GM23248 (cell line): ENCODE measurements around the gene MEFV. TPM values are rescaled to one million over a fixed set of nuclear protein-coding genes. Genes with fewer than 3 reads are reported as not detected.

ENCODE experiments used
- DNase-seq: peaks from one replicate; pipeline ENCODE4 v3.0.0-alpha.2; 2015
- H2AFZ ChIP-seq: fragments of 200-600 bp; sonication (generic); 2 replicates; pipeline ENCODE4 v1.6.1; 2016; ENCODE audit warnings: antibody characterized with exemption
- H3F3A ChIP-seq: fragments of 200-600 bp; sonication (generic); 2 replicates; pipeline ENCODE4 v1.6.1; 2016; ENCODE audit warnings: mild to moderate bottlenecking, antibody characterized with exemption, mixed run types; ENCODE audit not compliant: insufficient read depth
- H3K27ac ChIP-seq: fragments of 200-600 bp; sonication (generic); 2 replicates; pipeline ENCODE4 v1.5.1; 2016; ENCODE audit warnings: mild to moderate bottlenecking
- H3K27me3 ChIP-seq: fragments of 200-600 bp; sonication (generic); replicated peaks from 2 replicates; pipeline ENCODE4 v1.6.1; 2016; ENCODE audit warnings: mild to moderate bottlenecking; ENCODE audit not compliant: insufficient read depth
- H3K36me3 ChIP-seq: fragments of 200-600 bp; sonication (generic); 2 replicates; pipeline ENCODE4 v1.6.1; 2016; ENCODE audit warnings: low read depth, mild to moderate bottlenecking
- H3K4me1 ChIP-seq: fragments of 200-600 bp; sonication (generic); 2 replicates; pipeline ENCODE4 v1.6.1; 2016; ENCODE audit warnings: mild to moderate bottlenecking; ENCODE audit not compliant: insufficient read depth
- H3K4me2 ChIP-seq: fragments of 200-600 bp; sonication (generic); one replicate; pipeline ENCODE4 v1.6.1; 2016; ENCODE audit warnings: mild to moderate bottlenecking; ENCODE audit not compliant: unreplicated experiment
- H3K4me3 ChIP-seq: fragments of 200-600 bp; sonication (generic); 2 replicates; pipeline ENCODE4 v1.5.1; 2016; ENCODE audit warnings: mild to moderate bottlenecking
- H3K79me2 ChIP-seq: fragments of 200-600 bp; sonication (generic); 2 replicates; pipeline ENCODE4 v1.6.1; 2016; ENCODE audit warnings: mild to moderate bottlenecking; ENCODE audit not compliant: insufficient read depth
- H3K9ac ChIP-seq: fragments of 200-600 bp; sonication (generic); 2 replicates; pipeline ENCODE4 v1.6.1; 2016; ENCODE audit warnings: mild to moderate bottlenecking
- H3K9me2 ChIP-seq: fragments of 200-600 bp; sonication (generic); 2 replicates; pipeline ENCODE4 v1.6.1; 2016; ENCODE audit warnings: mixed run types, mild to moderate bottlenecking, moderate library complexity; ENCODE audit not compliant: insufficient read depth
- H3K9me3 ChIP-seq: fragments of 200-600 bp; sonication (generic); one replicate; pipeline ENCODE4 v1.6.1; 2017; ENCODE audit warnings: low read depth
- H4K20me1 ChIP-seq: fragments of 200-600 bp; sonication (generic); 2 replicates; pipeline ENCODE4 v1.6.0; 2016; ENCODE audit not compliant: insufficient read depth
- EZH2 ChIP-seq: fragments of 200-600 bp; sonication (generic); IDR thresholded peaks from 2 replicates; pipeline ENCODE4 v1.6.1; 2018; ENCODE audit warnings: antibody characterized with exemption, mild to moderate bottlenecking; ENCODE audit not compliant: insufficient read depth, poor library complexity, severe bottlenecking
- EZH2phosphoT487 ChIP-seq: fragments of 200-600 bp; sonication (generic); IDR thresholded peaks from 2 replicates; pipeline ENCODE4 v1.6.1; 2018; ENCODE audit warnings: antibody characterized with exemption, moderate library complexity, mild to moderate bottlenecking, low read depth; ENCODE audit not compliant: insufficient read depth
- WGBS, 2 experiments: methylation state at CpG; one replicate each; pipeline ENCODE4 v1.1.6; 2015 to 2017; ENCODE audit warnings: low lambda C conversion rate in 2 of 2, low coverage in 1 of 2; ENCODE audit errors: missing lambda C conversion rate in 2 of 2; 5-methylcytosine and 5-hydroxymethylcytosine counted together
- in situ Hi-C: fragments of 300-500 bp; cut with MboI; formaldehyde crosslinking; loops from 2 replicates; pipeline ENCODE4 v1.15.0; 2020
- polyA plus RNA-seq: library from polyadenylated mRNA; unstranded; fragments of >200 nt; fragmentation: Nextera tagmentation; extraction: Ambion mirVana; gene quantifications from 2 replicates; pipeline ENCODE4 v1.2.1, GENCODE V29; 2016
- total RNA-seq: library from RNA; depleted of rRNA; stranded (reverse); fragments of >200 nt; shearing (Covaris generic); gene quantifications from 2 replicates; pipeline ENCODE4 v1.2.3, GENCODE V29; 2014

The MEFV gene
- total and polyA plus RNA-seq, 2 experiments from 2014 or later = not detected

DNA sequence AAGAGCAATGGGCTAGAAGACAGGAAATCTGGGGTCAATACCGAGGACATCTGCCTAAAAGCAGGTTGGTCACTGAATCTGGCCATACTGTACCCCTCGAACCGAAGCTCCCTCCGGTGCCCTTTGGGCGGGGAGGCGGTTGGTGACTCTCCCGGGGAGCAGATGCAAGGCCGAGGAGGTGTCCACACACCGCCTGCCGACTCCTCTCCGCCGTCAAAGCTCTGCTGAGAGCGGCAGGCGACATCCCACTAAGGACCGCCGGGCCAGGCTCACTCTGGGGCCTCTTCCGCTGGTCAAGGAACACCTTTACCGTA, 21.9 kb downstream of the MEFV start:
- TF ChIP-seq EZH2 (no peak), EZH2phosphoT487 (no peak)
- Histone ChIP-seq H3K36me3 (peaks cover 22% of the 10 kb centered on the region), H3K27me3 (no peaks in the 10 kb centered on the region), H3K27ac (peak overlapping the region; percentile 84), H2AFZ (peak overlapping the region; percentile 87), H3K4me2 (peak overlapping the region; percentile 97), H3K4me3 (peak overlapping the region; percentile 97), H3K79me2 (peaks cover 34% of the 10 kb centered on the region), H3F3A (no peaks in the 10 kb centered on the region; the same call in 1 of the 2 replicates), H3K4me1 (peaks cover 10% of the 10 kb centered on the region; the same call in 1 of the 2 replicates), H4K20me1 (no peaks in the 10 kb centered on the region), H3K9me3 (no peaks in the 10 kb centered on the region), H3K9ac (peak overlapping the region; percentile 87), H3K9me2 (peaks cover 6% of the 10 kb centered on the region; the same call in 1 of the 2 replicates)
- 4 to 9% methylated on average over 10 to 18 of the region's 18 CpGs for WGBS, 2 experiments
- in situ Hi-C loops = no loop called here
- no peak for DNase-seq

DNA sequence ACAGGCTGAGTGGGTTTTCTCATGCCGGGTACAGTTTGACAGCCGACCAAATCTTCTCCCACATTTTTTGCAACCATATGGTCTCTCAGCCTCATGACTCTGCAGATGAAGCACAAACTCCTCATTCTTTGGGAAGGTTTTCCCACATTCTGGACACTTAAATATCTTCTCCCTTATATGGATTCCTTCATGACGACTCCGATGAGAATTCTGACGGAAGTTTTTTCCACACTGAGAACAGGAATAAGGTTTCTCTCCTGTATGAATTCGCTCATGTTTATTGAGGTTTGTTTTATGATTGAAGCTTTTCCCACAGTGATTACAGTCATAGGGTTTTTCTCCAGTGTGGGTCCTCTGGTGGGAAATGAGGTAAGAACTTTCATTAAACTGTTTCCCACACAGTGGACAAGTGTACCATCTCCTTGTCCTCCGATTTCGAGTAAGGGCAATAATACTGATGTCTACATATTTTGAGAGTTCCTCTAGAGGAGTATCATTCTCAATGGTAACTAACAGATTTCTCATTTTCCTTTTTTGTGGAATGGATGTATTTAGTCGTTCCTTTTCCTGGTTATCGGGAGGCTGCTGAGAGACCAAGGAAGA, 32.4 kb downstream of the MEFV start:
- H3K4me3 ChIP-seq = no peak overlapping the region
- in situ Hi-C loops = no loop called here
- H3K27me3 ChIP-seq = no peaks in the 10 kb centered on the region
- peaks cover 61% of the 10 kb centered on the region for H3K36me3 ChIP-seq
- no peaks in the 10 kb centered on the region for H3F3A ChIP-seq
- H3K9me3 ChIP-seq = peaks cover 19% of the 10 kb centered on the region
- H2AFZ ChIP-seq = no peak overlapping the region
- TF ChIP-seq EZH2 = no peak
- TF ChIP-seq EZH2phosphoT487 = no peak
- no peak overlapping the region for H3K9ac ChIP-seq
- H4K20me1 ChIP-seq = no peaks in the 10 kb centered on the region
- H3K27ac ChIP-seq = no peak overlapping the region
- no peaks in the 10 kb centered on the region for H3K79me2 ChIP-seq
- no peak overlapping the region for H3K4me2 ChIP-seq
- no peaks in the 10 kb centered on the region for H3K9me2 ChIP-seq
- DNase-seq = peak; percentile 13
- no peaks in the 10 kb centered on the region for H3K4me1 ChIP-seq
- 97 to 98% methylated on average over 10 of the region's 10 CpGs for WGBS, 2 experiments

GRCh38 chr16:3220839-3221238, 35.6 kb downstream of the MEFV start:
- H3F3A ChIP-seq = no peaks in the 10 kb centered on the region
- in situ Hi-C loops = no loop called here
- peaks cover 19% of the 10 kb centered on the region for H3K9me3 ChIP-seq
- no peak for TF ChIP-seq EZH2phosphoT487
- no peak for TF ChIP-seq EZH2
- H3K9ac ChIP-seq = no peak overlapping the region
- no peaks in the 10 kb centered on the region for H3K27me3 ChIP-seq
- no peaks in the 10 kb centered on the region for H4K20me1 ChIP-seq
- DNase-seq = no peak
- no peaks in the 10 kb centered on the region for H3K79me2 ChIP-seq
- H3K36me3 ChIP-seq = peaks cover 34% of the 10 kb centered on the region
- H3K9me2 ChIP-seq = no peaks in the 10 kb centered on the region
- H3K4me3 ChIP-seq = no peak overlapping the region
- 88 to 94% methylated on average over 10 of the region's 10 CpGs for WGBS, 2 experiments
- H3K27ac ChIP-seq = no peak overlapping the region
- no peak overlapping the region for H2AFZ ChIP-seq
- H3K4me2 ChIP-seq = no peak overlapping the region
- no peaks in the 10 kb centered on the region for H3K4me1 ChIP-seq

DNA sequence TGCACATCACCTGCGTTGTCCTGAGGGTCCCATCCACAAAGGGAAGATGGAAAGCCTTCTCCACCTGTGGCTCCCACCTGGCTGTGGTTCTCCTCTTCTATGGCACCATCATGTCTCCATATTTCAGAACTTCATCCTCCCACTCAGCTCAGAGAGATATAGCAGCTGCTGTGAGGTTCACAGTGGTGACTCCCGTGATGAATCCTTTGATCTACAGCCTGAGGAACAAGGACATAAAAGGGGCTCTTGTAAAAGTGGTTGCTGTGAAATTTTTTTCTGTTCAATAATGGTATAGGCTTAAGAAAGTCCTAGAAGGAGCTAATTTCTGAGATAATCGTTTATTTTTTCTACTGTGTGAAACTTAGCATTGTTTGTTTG, 40.2 kb downstream of the MEFV start:
- no peaks in the 10 kb centered on the region for H3K27me3 ChIP-seq
- no peaks in the 10 kb centered on the region for H3K9me2 ChIP-seq
- H3K9ac ChIP-seq = no peak overlapping the region
- H3K79me2 ChIP-seq = no peaks in the 10 kb centered on the region
- DNase-seq = no peak
- H3K4me3 ChIP-seq = no peak overlapping the region
- 44% methylated on average over 3 of the region's 3 CpGs for WGBS, 2 experiments
- in situ Hi-C loops = no loop called here
- H3K27ac ChIP-seq = no peak overlapping the region
- H4K20me1 ChIP-seq = no peaks in the 10 kb centered on the region
- TF ChIP-seq EZH2phosphoT487 (no peak), EZH2 (no peak)
- no peak overlapping the region for H2AFZ ChIP-seq
- no peak overlapping the region for H3K4me2 ChIP-seq
- H3F3A ChIP-seq = no peaks in the 10 kb centered on the region
- no peaks in the 10 kb centered on the region for H3K36me3 ChIP-seq
- H3K9me3 ChIP-seq = no peaks in the 10 kb centered on the region
- H3K4me1 ChIP-seq = no peaks in the 10 kb centered on the region
